Upper lobe of left lung (tissue), 4 donors: ENCODE data around the gene RTBDN.

Experiments
- EP300 ChIP-seq, 4 donors: sonication (generic); formaldehyde crosslinking; IDR thresholded peaks; one replicate each; pipeline ENCODE4 v1.5.1; 2017; ENCODE audit warnings: antibody characterized with exemption in 4 of 4, control low read depth in 2 of 4
- POLR2AphosphoS5 ChIP-seq, 2 donors: sonication (generic); formaldehyde crosslinking; IDR thresholded peaks; one replicate each; pipeline ENCODE4 v1.5.1; 2017; ENCODE audit warnings: antibody characterized with exemption in 2 of 2
- TF ChIP-seq, protein P1 (sequence below), 6 experiments: fragments of 450-650 bp in 4 of 6; fragments of 200-600 bp in 2 of 6; sonication (generic) in 2 of 6; IDR thresholded peaks; one replicate each; pipeline ENCODE4 v1.5.1; 2016 to 2019; ENCODE audit warnings: antibody characterized with exemption in 6 of 6

DNA sequence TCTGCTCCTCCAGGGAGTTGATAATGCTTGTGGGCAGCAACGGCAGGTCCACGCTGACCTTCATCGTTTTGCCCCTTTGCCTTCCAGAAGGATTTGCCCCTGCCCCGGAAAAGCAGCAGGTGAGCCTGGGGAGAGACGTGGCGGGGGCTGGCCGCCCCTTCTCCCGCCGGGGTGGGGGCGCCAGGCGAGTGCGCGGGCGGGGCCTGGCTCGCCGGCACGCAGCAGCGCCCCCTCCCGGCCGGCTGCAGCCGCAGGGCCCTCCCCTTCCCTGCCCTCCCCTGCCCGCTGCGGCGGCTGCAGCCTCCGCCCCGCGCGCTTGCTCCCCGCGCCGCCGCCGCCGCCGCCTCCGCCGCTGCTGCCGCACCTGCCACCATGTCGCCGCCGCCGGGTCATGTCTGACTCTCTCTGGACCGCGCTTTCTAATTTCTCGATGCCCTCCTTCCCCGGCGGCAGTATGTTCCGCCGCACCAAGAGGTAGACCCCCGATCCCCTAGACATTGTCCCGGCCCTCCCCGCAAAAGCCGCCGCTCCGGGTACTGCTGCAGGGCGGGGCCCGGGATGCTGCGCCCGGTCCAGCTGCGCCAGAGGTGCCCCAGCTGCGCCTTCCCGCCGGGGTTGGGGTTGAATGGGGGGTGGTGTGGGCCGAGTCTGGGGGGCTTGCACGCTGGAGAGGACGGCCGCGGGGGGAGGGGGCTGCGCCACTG, 4.0 kb upstream of the RTBDN start, which contains the start of gene MAST1:
- TF ChIP-seq POLR2AphosphoS5 (IDR thresholded peaks at IDR 0.05) = no peak
- TF ChIP-seq, protein P1, sequence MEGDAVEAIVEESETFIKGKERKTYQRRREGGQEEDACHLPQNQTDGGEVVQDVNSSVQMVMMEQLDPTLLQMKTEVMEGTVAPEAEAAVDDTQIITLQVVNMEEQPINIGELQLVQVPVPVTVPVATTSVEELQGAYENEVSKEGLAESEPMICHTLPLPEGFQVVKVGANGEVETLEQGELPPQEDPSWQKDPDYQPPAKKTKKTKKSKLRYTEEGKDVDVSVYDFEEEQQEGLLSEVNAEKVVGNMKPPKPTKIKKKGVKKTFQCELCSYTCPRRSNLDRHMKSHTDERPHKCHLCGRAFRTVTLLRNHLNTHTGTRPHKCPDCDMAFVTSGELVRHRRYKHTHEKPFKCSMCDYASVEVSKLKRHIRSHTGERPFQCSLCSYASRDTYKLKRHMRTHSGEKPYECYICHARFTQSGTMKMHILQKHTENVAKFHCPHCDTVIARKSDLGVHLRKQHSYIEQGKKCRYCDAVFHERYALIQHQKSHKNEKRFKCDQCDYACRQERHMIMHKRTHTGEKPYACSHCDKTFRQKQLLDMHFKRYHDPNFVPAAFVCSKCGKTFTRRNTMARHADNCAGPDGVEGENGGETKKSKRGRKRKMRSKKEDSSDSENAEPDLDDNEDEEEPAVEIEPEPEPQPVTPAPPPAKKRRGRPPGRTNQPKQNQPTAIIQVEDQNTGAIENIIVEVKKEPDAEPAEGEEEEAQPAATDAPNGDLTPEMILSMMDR (IDR thresholded peaks at IDR 0.05) = peak; percentile 49 to 79 (median 66)
- TF ChIP-seq EP300 (IDR thresholded peaks at IDR 0.05) = no peak
